BE2C (cell line): ENCODE results near the gene ECHDC3.

Experiments used
- DNase-seq: peaks from one replicate; pipeline ENCODE4 v3.0.0-alpha.2; 2020
- H3K27me3 ChIP-seq: fragments of 250-450 bp; sonication (Bioruptor Pico); 2 replicates; pipeline ENCODE4 v1.5.1; 2020; ENCODE audit warnings: mild to moderate bottlenecking
- H3K36me3 ChIP-seq: fragments of 250-450 bp; sonication (Bioruptor Pico); 2 replicates; pipeline ENCODE4 v1.5.1; 2020; ENCODE audit warnings: mild to moderate bottlenecking
- H3K4me1 ChIP-seq: fragments of 250-450 bp; sonication (Bioruptor Pico); 2 replicates; pipeline ENCODE4 v1.5.1; 2020
- H3K4me3 ChIP-seq: 2 replicates; pipeline ENCODE4 v1.5.1; 2011; ENCODE audit warnings: low read depth, low read length
- H3K9me3 ChIP-seq: fragments of 250-450 bp; sonication (Bioruptor Pico); 2 replicates; pipeline ENCODE4 v1.5.1; 2020
- TF ChIP-seq, protein P1 (sequence below): IDR thresholded peaks from 2 replicates; pipeline ENCODE4 v1.5.1; 2012; ENCODE audit warnings: mild to moderate bottlenecking, low read depth, low read length

ECHDC3 gene

DNA sequence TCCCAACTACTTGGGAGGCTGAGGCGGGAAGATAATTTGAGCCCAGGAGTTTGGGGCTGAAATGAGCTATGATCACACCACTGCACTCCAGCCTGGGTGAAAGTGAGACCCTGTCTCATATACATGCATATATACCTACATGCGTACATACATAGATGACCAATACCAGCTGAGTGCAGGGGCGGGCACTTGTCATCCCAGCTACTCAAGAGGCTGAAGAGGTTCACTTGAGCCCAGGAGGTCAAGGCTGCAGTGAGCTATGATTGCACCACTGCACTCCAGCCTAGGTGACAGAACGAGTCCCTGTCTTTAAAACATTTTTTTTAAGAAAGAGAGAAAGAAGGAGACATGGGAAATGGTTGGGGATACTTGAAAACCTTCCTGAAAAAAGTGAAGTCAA lies 63.6 kb downstream of the ECHDC3 start:
- no peak for DNase-seq
- no peaks in the 10 kb centered on the region for H3K9me3 ChIP-seq
- H3K36me3 ChIP-seq = no peaks in the 10 kb centered on the region

DNA sequence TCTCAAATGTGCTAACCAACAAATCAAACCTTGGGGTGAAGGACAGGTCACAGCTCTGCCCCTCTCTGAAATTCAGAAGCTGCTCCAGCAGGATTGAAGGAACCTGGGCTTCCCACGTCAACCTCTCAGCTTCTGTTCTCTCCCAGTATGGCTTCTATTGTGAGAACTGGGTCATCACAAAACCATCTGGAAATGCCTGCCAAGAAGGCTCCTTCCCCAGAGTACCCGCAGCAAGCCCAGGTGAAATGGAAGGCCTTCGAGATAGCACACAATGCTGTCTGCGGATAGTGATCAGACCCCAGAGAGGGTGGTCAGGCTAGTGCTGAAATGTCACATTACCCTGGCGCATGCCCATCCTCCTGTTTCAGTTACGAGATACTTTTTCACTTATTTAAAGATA lies 64.5 kb downstream of the ECHDC3 start:
- TF ChIP-seq, protein P1, sequence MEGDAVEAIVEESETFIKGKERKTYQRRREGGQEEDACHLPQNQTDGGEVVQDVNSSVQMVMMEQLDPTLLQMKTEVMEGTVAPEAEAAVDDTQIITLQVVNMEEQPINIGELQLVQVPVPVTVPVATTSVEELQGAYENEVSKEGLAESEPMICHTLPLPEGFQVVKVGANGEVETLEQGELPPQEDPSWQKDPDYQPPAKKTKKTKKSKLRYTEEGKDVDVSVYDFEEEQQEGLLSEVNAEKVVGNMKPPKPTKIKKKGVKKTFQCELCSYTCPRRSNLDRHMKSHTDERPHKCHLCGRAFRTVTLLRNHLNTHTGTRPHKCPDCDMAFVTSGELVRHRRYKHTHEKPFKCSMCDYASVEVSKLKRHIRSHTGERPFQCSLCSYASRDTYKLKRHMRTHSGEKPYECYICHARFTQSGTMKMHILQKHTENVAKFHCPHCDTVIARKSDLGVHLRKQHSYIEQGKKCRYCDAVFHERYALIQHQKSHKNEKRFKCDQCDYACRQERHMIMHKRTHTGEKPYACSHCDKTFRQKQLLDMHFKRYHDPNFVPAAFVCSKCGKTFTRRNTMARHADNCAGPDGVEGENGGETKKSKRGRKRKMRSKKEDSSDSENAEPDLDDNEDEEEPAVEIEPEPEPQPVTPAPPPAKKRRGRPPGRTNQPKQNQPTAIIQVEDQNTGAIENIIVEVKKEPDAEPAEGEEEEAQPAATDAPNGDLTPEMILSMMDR = no peak
- no peak for DNase-seq
- Histone ChIP-seq H3K9me3 (no peaks in the 10 kb centered on the region), H3K4me1 (no peaks in the 10 kb centered on the region), H3K27me3 (no peaks in the 10 kb centered on the region), H3K4me3 (no peak overlapping the region), H3K36me3 (no peaks in the 10 kb centered on the region)

More for the DNA sequence above, 63.6 kb downstream of the ECHDC3 start:
- H3K4me3 ChIP-seq = no peak overlapping the region
- TF ChIP-seq, protein P1 = no peak
- no peaks in the 10 kb centered on the region for H3K4me1 ChIP-seq
- no peaks in the 10 kb centered on the region for H3K27me3 ChIP-seq

DNA sequence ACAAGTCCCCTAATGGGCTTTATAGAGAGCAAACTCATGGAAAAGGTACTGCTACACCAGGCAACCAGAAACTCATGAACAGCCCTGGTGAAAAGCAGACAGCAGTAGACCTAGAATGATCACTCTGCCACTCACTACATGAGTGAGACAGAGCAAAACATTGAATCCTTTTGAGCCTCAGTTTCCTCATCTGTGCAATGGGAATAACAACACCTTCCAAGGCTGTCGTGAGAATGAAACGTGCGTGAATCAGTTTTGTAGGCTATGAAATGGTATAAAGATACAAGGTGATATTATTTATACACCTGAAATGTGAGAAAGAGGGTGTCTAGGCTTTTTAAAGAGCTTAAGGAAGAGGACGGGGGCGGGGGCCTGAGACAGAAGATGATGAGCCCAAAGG lies 66.6 kb downstream of the ECHDC3 start:
- Histone ChIP-seq H3K36me3 (no peaks in the 10 kb centered on the region), H3K9me3 (no peaks in the 10 kb centered on the region), H3K4me3 (no peak overlapping the region), H3K27me3 (no peaks in the 10 kb centered on the region), H3K4me1 (no peaks in the 10 kb centered on the region)
- no peak for DNase-seq
- TF ChIP-seq, protein P1 = no peak

DNA sequence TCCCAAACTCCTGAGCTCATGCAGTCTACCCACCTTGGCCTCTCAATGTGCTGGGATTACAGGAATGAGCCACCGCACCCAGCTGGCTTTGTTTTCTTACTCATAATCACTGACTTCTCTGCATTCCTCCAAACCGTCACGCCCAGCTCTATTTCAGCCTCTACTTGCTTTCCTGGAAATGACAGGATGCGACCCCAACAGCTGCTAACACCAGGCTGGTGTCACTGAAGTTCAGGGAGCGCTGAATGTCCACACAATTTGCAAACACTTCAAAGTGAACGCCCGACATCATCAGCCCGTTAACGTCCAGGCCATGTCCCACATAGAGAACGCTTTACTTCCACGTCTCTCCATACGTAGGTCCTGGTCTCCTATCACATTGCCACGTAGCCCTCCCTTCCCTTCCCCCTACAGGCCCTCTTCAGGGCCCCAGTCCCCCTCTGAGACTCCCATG lies 68.2 kb downstream of the ECHDC3 start:
- no peaks in the 10 kb centered on the region for H3K4me1 ChIP-seq
- no peaks in the 10 kb centered on the region for H3K9me3 ChIP-seq
- H3K4me3 ChIP-seq = no peak overlapping the region
- TF ChIP-seq, protein P1 = no peak
- H3K27me3 ChIP-seq = no peaks in the 10 kb centered on the region
- H3K36me3 ChIP-seq = no peaks in the 10 kb centered on the region
- no peak for DNase-seq

DNA sequence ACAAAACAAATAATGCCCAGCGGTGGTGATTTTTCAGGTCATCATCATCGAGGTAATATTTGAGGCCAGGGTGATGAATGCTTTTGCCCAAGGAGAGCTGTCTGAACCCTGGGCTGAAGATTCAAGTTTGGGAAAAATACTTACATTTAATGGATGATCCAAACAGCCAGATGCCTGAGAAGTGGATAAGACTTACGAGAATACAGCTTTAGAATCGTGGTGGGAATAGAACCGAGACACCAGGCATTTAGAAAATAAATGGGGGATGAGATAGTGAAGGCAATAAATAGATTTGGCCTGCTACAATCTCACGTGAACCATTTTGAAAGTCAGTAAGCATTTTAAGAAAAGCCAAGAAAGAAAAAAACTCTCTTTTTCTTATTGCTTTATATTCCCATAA lies 68.8 kb downstream of the ECHDC3 start:
- Histone ChIP-seq H3K36me3 (no peaks in the 10 kb centered on the region), H3K27me3 (no peaks in the 10 kb centered on the region)

DNA sequence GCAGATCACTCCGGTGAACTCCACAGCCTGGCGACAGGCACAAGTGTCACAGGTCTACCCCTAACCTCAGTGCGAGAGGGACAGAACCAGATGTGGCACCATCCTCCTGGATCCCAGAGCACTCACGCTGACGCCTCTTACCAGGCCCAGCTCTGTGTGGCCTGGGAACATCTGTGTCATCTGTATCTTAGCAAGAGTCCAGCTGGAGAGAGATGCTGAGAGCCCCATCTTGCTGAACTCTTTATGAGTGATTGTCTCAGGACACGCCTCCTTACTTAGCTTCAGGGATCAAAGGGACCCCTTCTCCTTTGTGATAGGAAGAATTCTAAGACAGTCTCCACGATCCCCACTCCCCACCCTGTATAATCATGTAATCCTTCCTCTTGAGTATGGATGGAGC lies 71.0 kb downstream of the ECHDC3 start:
- TF ChIP-seq, protein P1 = no peak
- DNase-seq = no peak
- H3K4me1 ChIP-seq = no peaks in the 10 kb centered on the region

More for the DNA sequence above, 68.8 kb downstream of the ECHDC3 start:
- DNase-seq = no peak
- H3K4me1 ChIP-seq = no peaks in the 10 kb centered on the region
- no peaks in the 10 kb centered on the region for H3K9me3 ChIP-seq
- TF ChIP-seq, protein P1 = no peak
- no peak overlapping the region for H3K4me3 ChIP-seq

More for the DNA sequence above, 71.0 kb downstream of the ECHDC3 start:
- Histone ChIP-seq H3K36me3 (no peaks in the 10 kb centered on the region), H3K9me3 (no peaks in the 10 kb centered on the region), H3K4me3 (no peak overlapping the region), H3K27me3 (no peaks in the 10 kb centered on the region)
